Activated CD4-positive, alpha-beta T cell treated with anti-CD3 and anti-CD28 coated beads for 24 hours (primary cell): ENCODE results near the gene CCDC148.

Experiments
- DNase-seq, 2 donors: peaks; one replicate each; pipeline ENCODE4 v3.0.0-alpha.2; 2020; ENCODE audit warnings: low read depth in 2 of 2

Gene CCDC148

GRCh38 chr2:158174495-158174894, 282.1 kb downstream of the CCDC148 start:
- DNase-seq = no peak

DNA sequence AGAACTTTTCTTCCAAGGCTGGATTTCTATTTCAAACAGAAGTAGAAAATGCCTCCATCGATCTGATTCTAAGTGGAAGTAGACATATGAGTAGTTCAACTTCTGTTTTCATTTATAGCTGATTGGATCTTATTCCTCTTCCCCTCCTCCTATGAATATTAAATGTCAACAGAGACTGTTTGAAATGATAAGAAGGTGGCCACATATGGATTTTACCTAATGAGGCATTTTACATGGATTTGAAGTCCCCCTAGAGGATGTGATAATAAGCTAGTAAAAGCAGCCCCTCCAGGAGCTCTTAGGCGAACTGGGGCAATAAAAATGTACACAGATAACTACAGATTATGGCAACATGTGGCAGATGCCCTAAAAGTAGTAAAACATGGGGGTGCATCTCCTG, 283.8 kb downstream of the CCDC148 start:
- DNase-seq = no peak

GRCh38 chr2:158154596-158154995, 302.0 kb downstream of the CCDC148 start:
- DNase-seq = no peak

DNA sequence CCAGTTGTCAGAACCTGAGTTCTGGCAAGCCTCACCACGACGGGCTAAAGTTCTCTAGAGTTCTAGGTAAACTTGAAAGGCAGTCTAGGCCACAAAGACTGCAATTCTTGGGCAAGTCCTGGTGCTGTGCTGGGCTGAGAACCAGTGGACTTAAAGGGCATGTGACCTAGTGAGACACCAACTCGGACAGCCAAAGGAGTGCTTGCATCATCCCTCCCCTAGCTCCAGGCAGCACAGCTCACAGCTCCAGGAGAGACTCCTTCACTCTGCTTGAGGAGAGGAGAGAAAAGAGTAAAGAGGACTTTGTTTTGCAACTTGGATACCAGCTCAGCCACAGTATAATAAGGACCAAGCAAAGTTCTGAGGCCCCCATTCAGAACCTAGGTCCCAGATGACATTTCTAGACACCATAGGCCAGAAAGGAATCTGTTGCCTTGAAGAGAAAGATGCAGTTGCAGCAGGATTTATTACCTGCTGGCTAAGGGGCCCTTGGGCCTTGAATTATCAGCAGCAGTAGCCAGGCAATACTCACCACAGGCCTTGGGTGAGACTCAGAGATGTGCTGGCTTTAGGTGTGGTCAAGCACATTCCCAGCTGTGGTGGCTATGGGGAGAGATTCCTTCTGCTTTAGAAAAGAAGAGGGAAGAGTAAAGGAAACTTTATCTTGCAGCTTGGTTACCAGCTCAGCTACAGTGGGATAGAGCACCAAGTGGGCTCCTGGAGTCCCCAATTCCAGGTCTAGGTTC, 303.1 kb downstream of the CCDC148 start:
- DNase-seq = no peak

GRCh38 chr2:158144914-158145625, 311.5 kb downstream of the CCDC148 start:
- DNase-seq = no peak

- DNase-seq = no peak
Measured at GRCh38 chr2:158143703-158144360, 312.7 kb downstream of the CCDC148 start.

DNA sequence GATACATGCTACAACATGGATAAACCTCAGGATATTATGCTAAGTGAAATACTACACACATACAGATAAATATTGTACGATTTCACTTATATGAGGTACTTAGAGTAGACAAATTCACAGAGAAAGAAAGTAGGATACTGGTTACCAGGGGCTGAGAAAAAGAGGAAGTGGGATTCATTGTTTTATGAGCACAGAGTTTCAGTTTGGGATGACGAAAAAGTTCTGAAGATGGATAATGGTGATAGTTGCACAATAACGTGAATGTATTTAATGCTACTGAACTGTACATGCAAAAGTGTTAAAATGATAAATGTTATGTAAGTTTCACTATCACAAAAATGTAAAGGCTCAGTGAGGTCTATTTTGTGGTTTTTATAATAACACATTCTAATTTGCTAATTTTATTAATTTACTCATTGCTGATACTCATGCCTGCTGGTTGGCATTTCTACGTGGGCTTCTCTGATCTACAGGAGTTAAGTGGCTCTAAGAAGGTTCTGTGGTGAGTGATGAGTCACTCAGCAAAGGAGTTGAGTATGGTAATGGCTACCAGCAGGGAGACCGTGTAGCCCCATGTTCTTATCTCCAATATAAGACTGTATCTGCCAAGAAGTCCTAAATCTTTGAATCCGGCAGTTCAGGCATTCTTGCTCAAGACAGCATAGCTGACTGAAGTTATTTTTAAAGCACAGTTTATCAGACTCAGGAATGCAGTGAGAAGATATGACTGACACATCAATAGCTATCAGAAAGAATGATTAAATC, 313.8 kb downstream of the CCDC148 start:
- no peak for DNase-seq

GRCh38 chr2:158142165-158142564, 314.4 kb downstream of the CCDC148 start:
- no peak for DNase-seq

- no peak for DNase-seq
Measured at GRCh38 chr2:158140201-158140600, 316.4 kb downstream of the CCDC148 start.

DNA sequence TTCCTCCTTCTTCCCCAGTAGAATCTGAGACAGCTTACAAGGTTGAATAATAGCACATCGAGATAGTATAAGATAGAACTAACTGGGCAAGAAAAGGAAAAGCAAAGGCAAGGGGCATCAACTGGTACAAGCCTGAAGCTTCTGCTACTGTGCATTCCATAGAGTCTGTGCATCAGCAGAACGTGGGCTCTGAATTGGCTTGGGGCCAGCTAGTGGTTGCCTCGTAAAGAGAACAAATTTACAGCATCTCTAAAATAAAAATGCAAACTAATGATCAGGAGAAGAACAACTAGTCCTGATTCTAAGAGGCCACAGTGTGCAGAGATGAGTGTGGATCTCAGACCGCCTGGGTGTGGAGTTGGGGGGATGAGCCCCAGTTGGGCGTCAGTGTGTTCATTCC, 318.3 kb downstream of the CCDC148 start:
- DNase-seq = no peak

DNA sequence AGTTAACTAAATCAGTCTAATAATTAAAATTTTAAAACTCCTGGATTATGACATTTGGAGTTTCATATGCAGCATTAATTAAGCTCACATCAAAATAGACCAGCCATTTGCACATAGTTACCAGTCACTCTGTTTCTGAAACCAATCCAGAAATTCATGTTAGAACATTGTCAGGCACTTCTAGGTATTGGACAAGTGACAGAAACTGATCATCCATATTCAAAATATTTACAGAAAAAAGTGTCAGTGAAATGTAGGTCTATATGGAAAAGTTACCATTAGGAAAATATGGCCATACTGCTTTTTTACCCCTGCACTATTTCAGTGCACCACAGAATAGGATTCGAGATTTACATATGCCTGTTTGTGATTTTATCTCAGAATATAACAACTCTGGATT, 321.5 kb downstream of the CCDC148 start:
- no peak for DNase-seq

- no peak for DNase-seq
Measured at GRCh38 chr2:158134655-158135054, 321.9 kb downstream of the CCDC148 start.

GRCh38 chr2:158134055-158134454, 322.5 kb downstream of the CCDC148 start:
- no peak for DNase-seq

DNA sequence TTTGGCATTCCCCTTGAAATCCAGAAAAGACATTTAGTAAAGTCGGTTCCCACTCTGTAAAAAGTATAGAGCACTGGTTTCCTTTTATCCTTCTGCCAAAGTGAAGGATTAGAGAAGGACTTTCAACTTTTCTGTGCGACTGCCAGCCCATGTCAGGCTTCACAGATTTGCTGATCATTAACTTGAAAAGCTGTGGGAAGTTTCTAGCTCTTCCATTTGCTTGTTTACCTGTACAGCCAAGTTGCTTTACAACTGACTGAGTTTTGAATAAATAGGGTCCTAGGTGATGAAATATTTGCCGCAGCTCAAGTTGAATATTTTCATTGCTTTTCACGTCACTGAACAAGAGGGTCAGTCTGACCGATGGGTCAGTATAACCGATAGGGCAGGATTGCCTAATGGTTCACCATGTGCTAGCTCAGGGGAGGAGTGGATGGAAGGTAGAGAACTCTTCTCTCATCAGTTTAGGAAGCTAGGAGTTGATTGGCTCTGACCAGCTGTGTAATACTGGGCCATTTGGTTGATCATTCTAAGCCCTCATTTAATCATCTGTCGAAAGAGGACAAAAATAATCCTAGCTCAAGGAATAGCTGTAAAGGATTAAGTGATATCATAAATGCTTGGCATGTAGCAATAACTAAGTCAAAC, 324.5 kb downstream of the CCDC148 start:
- DNase-seq = no peak

- no peak for DNase-seq
Measured at GRCh38 chr2:158131483-158131912, 325.1 kb downstream of the CCDC148 start.

DNA sequence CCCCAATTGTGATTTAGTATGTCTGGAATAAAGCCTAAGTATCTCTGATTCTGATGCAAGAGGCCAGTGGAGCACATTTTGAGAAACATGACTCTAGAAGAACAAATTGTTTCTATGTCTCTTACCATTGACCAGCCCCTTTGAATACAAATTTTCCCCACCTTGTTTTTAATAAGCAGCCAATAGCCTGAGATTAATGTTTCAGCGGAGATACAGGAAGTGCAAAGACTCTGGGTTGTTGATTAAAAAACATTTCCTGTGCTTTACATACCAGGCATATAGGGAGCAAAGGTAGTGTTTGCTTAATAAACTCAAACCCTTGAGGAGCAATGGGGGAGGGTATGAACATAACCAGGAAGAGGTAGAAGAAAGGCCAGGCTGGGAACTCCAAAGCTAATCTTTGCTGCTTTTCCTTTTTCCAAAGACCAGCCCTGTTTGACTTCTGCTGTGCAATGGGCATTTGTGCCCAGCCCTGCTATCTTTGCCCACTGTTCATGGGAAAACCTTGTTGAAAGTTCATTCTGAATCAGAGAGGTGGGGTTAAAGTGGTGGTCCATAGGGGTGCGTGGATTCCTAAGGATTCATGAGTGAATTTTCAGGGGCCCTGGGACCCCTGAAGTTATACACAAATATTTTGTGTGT, 325.6 kb downstream of the CCDC148 start:
- no peak for DNase-seq

DNA sequence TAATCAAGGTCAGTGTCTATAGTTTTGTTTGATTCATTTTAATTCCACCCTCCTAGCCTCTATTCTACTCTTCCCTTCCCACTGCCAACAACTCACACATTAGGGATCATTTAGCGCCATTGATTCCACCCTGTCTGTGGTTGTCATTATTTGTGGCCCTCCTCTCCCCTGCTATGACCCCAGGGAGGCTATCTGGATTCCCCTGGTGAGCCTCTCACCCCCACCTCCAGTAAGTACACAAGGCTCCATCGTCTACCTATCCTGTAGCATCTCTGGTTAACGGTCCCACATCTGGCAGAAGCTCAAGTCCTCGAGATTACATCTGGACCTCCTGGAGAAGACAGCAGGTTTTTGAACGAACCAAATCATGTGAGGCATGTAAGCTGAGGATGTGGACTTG, 327.5 kb downstream of the CCDC148 start:
- no peak for DNase-seq

- no peak for DNase-seq
Measured at GRCh38 chr2:158128168-158128973, 328.2 kb downstream of the CCDC148 start.

DNA sequence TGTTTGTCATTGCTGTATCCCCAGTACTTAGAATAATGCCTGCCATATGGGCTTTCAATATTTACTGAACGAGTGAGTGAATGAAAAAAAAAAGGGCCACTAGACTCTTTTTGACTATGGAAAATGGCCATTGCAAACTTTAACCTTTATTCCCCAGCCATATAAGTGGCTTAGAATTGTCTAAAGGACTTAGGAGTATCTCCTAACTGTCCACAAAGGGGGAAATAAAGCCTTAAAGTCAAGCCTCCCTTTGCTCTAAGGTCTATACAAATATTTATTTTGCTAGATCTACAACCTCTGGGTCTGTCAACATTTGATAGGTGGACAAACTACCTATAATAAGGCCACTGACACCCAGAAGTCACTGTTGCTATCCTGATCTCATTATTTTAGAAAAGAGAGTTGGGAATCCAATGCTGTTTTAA, 329.2 kb downstream of the CCDC148 start:
- no peak for DNase-seq
